ENCODE results near the gene AGBL3. TPM values are rescaled to one million over a fixed set of nuclear protein-coding genes. Genes with fewer than 3 reads are reported as not detected.

AGBL3 gene
- polyA plus RNA-seq, 3 donors = 0.03 to 0.20 (median 0.12) TPM

DNA sequence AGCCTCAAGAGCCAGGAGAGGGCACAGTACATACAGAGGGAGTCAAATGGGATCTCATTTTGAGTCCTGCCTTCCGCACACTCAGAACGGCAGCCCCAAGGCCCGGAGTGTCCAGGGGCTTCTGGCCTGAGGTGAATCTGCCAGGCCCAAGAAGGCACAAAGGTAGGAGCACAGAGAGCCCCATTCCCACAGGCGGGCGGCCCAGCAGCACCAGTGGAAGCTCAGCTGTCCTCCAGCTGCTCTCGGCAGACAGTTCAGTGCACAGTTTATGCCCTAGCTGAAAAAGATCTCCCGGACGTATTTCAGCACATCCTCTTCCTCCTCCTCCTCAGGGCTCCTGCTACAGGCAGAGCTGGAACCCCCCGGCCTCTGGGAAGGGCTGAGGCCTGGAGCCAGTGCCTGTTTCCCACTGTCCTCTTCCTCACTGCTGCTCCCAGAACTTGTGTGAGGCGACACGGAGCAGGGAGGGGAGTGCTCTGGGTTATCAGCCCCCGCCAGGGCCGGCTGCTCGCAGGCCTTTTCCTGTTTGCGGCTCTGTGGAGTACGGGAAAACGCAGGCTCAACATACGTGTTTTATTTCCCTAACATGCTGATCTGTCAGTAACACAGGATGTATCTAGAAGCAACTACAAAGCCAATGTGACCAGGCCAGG lies 180.2 kb downstream of the AGBL3 start:
- Histone ChIP-seq H3K27ac (ENCODE audit: low read depth in 1 of 2, low read length in 2 of 2) (peak overlapping the region in 1 of 2 donors; percentile 87), H3K9me3 (replicated peaks in 1 of 2; ENCODE audit: control insufficient read depth in 1 of 2, insufficient read depth in 1 of 2, low read length in 2 of 2) (no peaks in the 10 kb centered on the region), H3K4me3 (replicated peaks in 1 of 3; ENCODE audit: low read depth in 2 of 3, low read length in 3 of 3) (peak overlapping the region in 1 of 3 experiments; percentile 42), H3K27me3 (ENCODE audit: control insufficient read depth in 2 of 2, insufficient read depth in 2 of 2, low read length in 2 of 2) (no peaks in the 10 kb centered on the region), H3K9ac (ENCODE audit: insufficient read depth, low read length, poor library complexity, severe bottlenecking) (no peak overlapping the region), H2AFZ (ENCODE audit: insufficient read depth, low read depth, low read length, poor library complexity, severe bottlenecking) (no peak overlapping the region), H3K79me2 (ENCODE audit: insufficient read depth, low read length) (peaks cover 72% of the 10 kb centered on the region), H4K20me1 (ENCODE audit: insufficient read depth, low read length) (peaks cover 51% of the 10 kb centered on the region), H3K4me1 (ENCODE audit: control insufficient read depth in 1 of 2, insufficient read depth in 2 of 2, low read length in 2 of 2) (peaks cover 53 to 75% of the 10 kb centered on the region in 2 donors), H3K36me3 (replicated peaks in 1 of 2; ENCODE audit: control insufficient read depth in 1 of 2, insufficient read depth in 2 of 2, low read length in 2 of 2) (peaks cover 33 to 48% of the 10 kb centered on the region in 2 donors), H3K4me2 (replicated peaks; ENCODE audit: extremely low read depth, low read length, poor library complexity, severe bottlenecking) (peak overlapping the region; percentile 93)
- TF ChIP-seq, protein P1, sequence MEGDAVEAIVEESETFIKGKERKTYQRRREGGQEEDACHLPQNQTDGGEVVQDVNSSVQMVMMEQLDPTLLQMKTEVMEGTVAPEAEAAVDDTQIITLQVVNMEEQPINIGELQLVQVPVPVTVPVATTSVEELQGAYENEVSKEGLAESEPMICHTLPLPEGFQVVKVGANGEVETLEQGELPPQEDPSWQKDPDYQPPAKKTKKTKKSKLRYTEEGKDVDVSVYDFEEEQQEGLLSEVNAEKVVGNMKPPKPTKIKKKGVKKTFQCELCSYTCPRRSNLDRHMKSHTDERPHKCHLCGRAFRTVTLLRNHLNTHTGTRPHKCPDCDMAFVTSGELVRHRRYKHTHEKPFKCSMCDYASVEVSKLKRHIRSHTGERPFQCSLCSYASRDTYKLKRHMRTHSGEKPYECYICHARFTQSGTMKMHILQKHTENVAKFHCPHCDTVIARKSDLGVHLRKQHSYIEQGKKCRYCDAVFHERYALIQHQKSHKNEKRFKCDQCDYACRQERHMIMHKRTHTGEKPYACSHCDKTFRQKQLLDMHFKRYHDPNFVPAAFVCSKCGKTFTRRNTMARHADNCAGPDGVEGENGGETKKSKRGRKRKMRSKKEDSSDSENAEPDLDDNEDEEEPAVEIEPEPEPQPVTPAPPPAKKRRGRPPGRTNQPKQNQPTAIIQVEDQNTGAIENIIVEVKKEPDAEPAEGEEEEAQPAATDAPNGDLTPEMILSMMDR (IDR thresholded peaks at IDR 0.05) = no peak
- peaks cover 57% of the 10 kb centered on the region in 2 donors for H3K36me3 Mint-ChIP-seq
- peak overlapping the region; percentile 35 to 98 (median 68) for H3K27ac Mint-ChIP-seq
- H3K4me1 Mint-ChIP-seq = peaks cover 66% of the 10 kb centered on the region
- H3K9me3 Mint-ChIP-seq = peaks cover 0 to 5% (median 4%) of the 10 kb centered on the region in 7 donors
- H3K27me3 Mint-ChIP-seq (ENCODE audit: low read depth in 3 of 3) = peaks cover 0 to 2% (median 0%) of the 10 kb centered on the region in 3 donors
- DNase-seq = no peak
- WGBS (ENCODE audit: insufficient coverage) = 26% methylated on average over 16 of the region's 18 CpGs
- H3K4me3 Mint-ChIP-seq = peak overlapping the region; percentile 31 to 71
- intact Hi-C loops (cut with micrococcal nuclease) = loop anchor here in 1 of 2 donors (5.0 to 10.0 kb wide), 2 partner anchors 52 to 179 kb away; partner anchors contain the start of gene AGBL3

- intact Hi-C loops (cut with micrococcal nuclease) = loop anchor here in 1 of 2 donors (5.0 to 10.0 kb wide), 2 partner anchors 53 to 180 kb away; partner anchors contain the start of gene AGBL3
- H3K9me3 ChIP-seq (replicated peaks in 1 of 2; ENCODE audit: control insufficient read depth in 1 of 2, insufficient read depth in 1 of 2, low read length in 2 of 2) = no peaks in the 10 kb centered on the region
Measured at GRCh38 chr7:135167365-135167917, 181.1 kb downstream of the AGBL3 start.

More at GRCh38 chr7:135167365-135167917, 181.1 kb downstream of the AGBL3 start:
- peak overlapping the region in 1 of 2 donors; percentile 90 for H3K4me3 Mint-ChIP-seq
- no peak overlapping the region for H2AFZ ChIP-seq (ENCODE audit: insufficient read depth, low read depth, low read length, poor library complexity, severe bottlenecking)
- peaks cover 43% of the 10 kb centered on the region for H4K20me1 ChIP-seq (ENCODE audit: insufficient read depth, low read length)
- WGBS (ENCODE audit: insufficient coverage) = 67% methylated on average over 6 of the region's 12 CpGs
- H3K4me1 Mint-ChIP-seq = peaks cover 65% of the 10 kb centered on the region
- peaks cover 54 to 55% of the 10 kb centered on the region in 2 donors for H3K36me3 Mint-ChIP-seq
- H3K9ac ChIP-seq (ENCODE audit: insufficient read depth, low read length, poor library complexity, severe bottlenecking) = peak overlapping the region; percentile 48
- H3K4me2 ChIP-seq (replicated peaks; ENCODE audit: extremely low read depth, low read length, poor library complexity, severe bottlenecking) = peak overlapping the region; percentile 93
- TF ChIP-seq, protein P1 (IDR thresholded peaks at IDR 0.05) = no peak
- H3K4me3 ChIP-seq (replicated peaks in 1 of 3; ENCODE audit: low read depth in 2 of 3, low read length in 3 of 3) = peak overlapping the region in 1 of 3 experiments; percentile 42
- peak overlapping the region; percentile 61 to 87 for H3K27ac ChIP-seq (ENCODE audit: low read depth in 1 of 2, low read length in 2 of 2)
- no peaks in the 10 kb centered on the region for H3K27me3 ChIP-seq (ENCODE audit: control insufficient read depth in 2 of 2, insufficient read depth in 2 of 2, low read length in 2 of 2)
- peak overlapping the region; percentile 53 to 98 (median 88) for H3K27ac Mint-ChIP-seq
- H3K79me2 ChIP-seq (ENCODE audit: insufficient read depth, low read length) = peaks cover 62% of the 10 kb centered on the region
- DNase-seq = peak in 2 of 3 donors; percentile 35 to 48
- peaks cover 0 to 4% (median 1%) of the 10 kb centered on the region in 7 donors for H3K9me3 Mint-ChIP-seq
- peaks cover 0 to 2% (median 1%) of the 10 kb centered on the region in 3 donors for H3K27me3 Mint-ChIP-seq (ENCODE audit: low read depth in 3 of 3)
- peaks cover 33 to 42% of the 10 kb centered on the region in 2 donors for H3K36me3 ChIP-seq (replicated peaks in 1 of 2; ENCODE audit: control insufficient read depth in 1 of 2, insufficient read depth in 2 of 2, low read length in 2 of 2)
- peaks cover 51 to 74% of the 10 kb centered on the region in 2 donors for H3K4me1 ChIP-seq (ENCODE audit: control insufficient read depth in 1 of 2, insufficient read depth in 2 of 2, low read length in 2 of 2)
